ENCODE measurements around the gene ZFYVE9. TPM values are rescaled to one million over a fixed set of nuclear protein-coding genes. Genes with fewer than 3 reads are reported as not detected.

ZFYVE9 gene
- total RNA-seq, 1 donor from 2014 or later: 16.5 TPM

- Histone ChIP-seq H3K27ac (ENCODE audit: low read depth, low read length) (no peak overlapping the region), H3K27me3 (ENCODE audit: insufficient read depth, low read length) (no peaks in the 10 kb centered on the region), H3K4me2 (ENCODE audit: low read length) (no peak overlapping the region), H3K79me2 (ENCODE audit: insufficient read depth, low read length) (no peaks in the 10 kb centered on the region), H3K9ac (ENCODE audit: low read length) (no peak overlapping the region), H2AFZ (ENCODE audit: low read depth, low read length) (no peak overlapping the region), H3K36me3 (ENCODE audit: insufficient read depth, low read length) (no peaks in the 10 kb centered on the region), H3K4me3 (ENCODE audit: insufficient read depth, low read depth, low read length) (no peak overlapping the region), H4K20me1 (ENCODE audit: insufficient read depth, low read length) (no peaks in the 10 kb centered on the region), H3K9me3 (ENCODE audit: insufficient read depth, low read depth, low read length) (no peaks in the 10 kb centered on the region), H3K4me1 (ENCODE audit: insufficient read depth, low read length) (no peaks in the 10 kb centered on the region)
- no peak for TF ChIP-seq EZH2 (IDR thresholded peaks at IDR 0.05; ENCODE audit: insufficient read depth, low read length)
- TF ChIP-seq, protein P1, sequence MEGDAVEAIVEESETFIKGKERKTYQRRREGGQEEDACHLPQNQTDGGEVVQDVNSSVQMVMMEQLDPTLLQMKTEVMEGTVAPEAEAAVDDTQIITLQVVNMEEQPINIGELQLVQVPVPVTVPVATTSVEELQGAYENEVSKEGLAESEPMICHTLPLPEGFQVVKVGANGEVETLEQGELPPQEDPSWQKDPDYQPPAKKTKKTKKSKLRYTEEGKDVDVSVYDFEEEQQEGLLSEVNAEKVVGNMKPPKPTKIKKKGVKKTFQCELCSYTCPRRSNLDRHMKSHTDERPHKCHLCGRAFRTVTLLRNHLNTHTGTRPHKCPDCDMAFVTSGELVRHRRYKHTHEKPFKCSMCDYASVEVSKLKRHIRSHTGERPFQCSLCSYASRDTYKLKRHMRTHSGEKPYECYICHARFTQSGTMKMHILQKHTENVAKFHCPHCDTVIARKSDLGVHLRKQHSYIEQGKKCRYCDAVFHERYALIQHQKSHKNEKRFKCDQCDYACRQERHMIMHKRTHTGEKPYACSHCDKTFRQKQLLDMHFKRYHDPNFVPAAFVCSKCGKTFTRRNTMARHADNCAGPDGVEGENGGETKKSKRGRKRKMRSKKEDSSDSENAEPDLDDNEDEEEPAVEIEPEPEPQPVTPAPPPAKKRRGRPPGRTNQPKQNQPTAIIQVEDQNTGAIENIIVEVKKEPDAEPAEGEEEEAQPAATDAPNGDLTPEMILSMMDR (IDR thresholded peaks at IDR 0.05; ENCODE audit: insufficient read depth, low read depth, low read length): no peak
- Mint-ChIP-seq H3K4me1 (ENCODE audit: low read depth, unreplicated experiment) (no peaks in the 10 kb centered on the region), H3K36me3 (ENCODE audit: low read depth, unreplicated experiment) (peaks cover 3% of the 10 kb centered on the region), H3K9me3 (ENCODE audit: unreplicated experiment) (no peaks in the 10 kb centered on the region), H3K27ac (ENCODE audit: unreplicated experiment) (no peak overlapping the region), H3K4me3 (ENCODE audit: unreplicated experiment) (no peak overlapping the region), H3K27me3 (ENCODE audit: low read depth, unreplicated experiment) (no peaks in the 10 kb centered on the region)
- FAIRE-seq: no peak
- DNase-seq (ENCODE audit: low read depth): no peak
These were observed 43.6 kb upstream of the ZFYVE9 start for GRCh38 chr1:52098139-52098871.

- Mint-ChIP-seq H3K9me3 (ENCODE audit: unreplicated experiment) (no peaks in the 10 kb centered on the region), H3K27me3 (ENCODE audit: low read depth, unreplicated experiment) (no peaks in the 10 kb centered on the region), H3K4me3 (ENCODE audit: unreplicated experiment) (no peak overlapping the region), H3K27ac (ENCODE audit: unreplicated experiment) (no peak overlapping the region), H3K4me1 (ENCODE audit: low read depth, unreplicated experiment) (no peaks in the 10 kb centered on the region), H3K36me3 (ENCODE audit: low read depth, unreplicated experiment) (no peaks in the 10 kb centered on the region)
- Histone ChIP-seq H3K9me3 (ENCODE audit: insufficient read depth, low read depth, low read length) (no peaks in the 10 kb centered on the region), H3K4me3 (ENCODE audit: insufficient read depth, low read depth, low read length) (no peak overlapping the region), H4K20me1 (ENCODE audit: insufficient read depth, low read length) (no peaks in the 10 kb centered on the region), H3K36me3 (ENCODE audit: insufficient read depth, low read length) (no peaks in the 10 kb centered on the region), H3K4me2 (ENCODE audit: low read length) (no peak overlapping the region), H3K27me3 (ENCODE audit: insufficient read depth, low read length) (no peaks in the 10 kb centered on the region), H3K9ac (ENCODE audit: low read length) (no peak overlapping the region), H3K79me2 (ENCODE audit: insufficient read depth, low read length) (no peaks in the 10 kb centered on the region), H3K4me1 (ENCODE audit: insufficient read depth, low read length) (no peaks in the 10 kb centered on the region), H2AFZ (ENCODE audit: low read depth, low read length) (no peak overlapping the region), H3K27ac (ENCODE audit: low read depth, low read length) (no peak overlapping the region)
- TF ChIP-seq, protein P1 (IDR thresholded peaks at IDR 0.05; ENCODE audit: insufficient read depth, low read depth, low read length): no peak
- no peak for TF ChIP-seq EZH2 (IDR thresholded peaks at IDR 0.05; ENCODE audit: insufficient read depth, low read length)
- DNase-seq (ENCODE audit: low read depth) (no peak), FAIRE-seq (no peak)
These were observed 39.4 kb upstream of the ZFYVE9 start for GRCh38 chr1:52102336-52103013.

GRCh38 chr1:52111492-52111891 lies 30.4 kb upstream of the ZFYVE9 start:
- no peak for FAIRE-seq
- peaks cover 2% of the 10 kb centered on the region for H3K27me3 Mint-ChIP-seq (ENCODE audit: low read depth, unreplicated experiment)
- Histone ChIP-seq H3K9ac (ENCODE audit: low read length) (no peak overlapping the region), H3K79me2 (ENCODE audit: insufficient read depth, low read length) (no peaks in the 10 kb centered on the region), H2AFZ (ENCODE audit: low read depth, low read length) (no peak overlapping the region), H4K20me1 (ENCODE audit: insufficient read depth, low read length) (no peaks in the 10 kb centered on the region), H3K4me2 (ENCODE audit: low read length) (no peak overlapping the region), H3K36me3 (ENCODE audit: insufficient read depth, low read length) (no peaks in the 10 kb centered on the region), H3K4me3 (ENCODE audit: insufficient read depth, low read depth, low read length) (no peak overlapping the region), H3K4me1 (ENCODE audit: insufficient read depth, low read length) (no peaks in the 10 kb centered on the region), H3K27me3 (ENCODE audit: insufficient read depth, low read length) (no peaks in the 10 kb centered on the region), H3K9me3 (ENCODE audit: insufficient read depth, low read depth, low read length) (no peaks in the 10 kb centered on the region), H3K27ac (ENCODE audit: low read depth, low read length) (no peak overlapping the region)
- no peaks in the 10 kb centered on the region for H3K9me3 Mint-ChIP-seq (ENCODE audit: unreplicated experiment)
- H3K4me3 Mint-ChIP-seq (ENCODE audit: unreplicated experiment): no peak overlapping the region
- no peaks in the 10 kb centered on the region for H3K36me3 Mint-ChIP-seq (ENCODE audit: low read depth, unreplicated experiment)
- no peaks in the 10 kb centered on the region for H3K4me1 Mint-ChIP-seq (ENCODE audit: low read depth, unreplicated experiment)
- DNase-seq (ENCODE audit: low read depth): no peak
- no peak for TF ChIP-seq EZH2 (IDR thresholded peaks at IDR 0.05; ENCODE audit: insufficient read depth, low read length)
- TF ChIP-seq, protein P1 (IDR thresholded peaks at IDR 0.05; ENCODE audit: insufficient read depth, low read depth, low read length): no peak
- H3K27ac Mint-ChIP-seq (ENCODE audit: unreplicated experiment): no peak overlapping the region

All from astrocyte (in vitro differentiated cells and primary cell).